ENCODE results near the gene SLCO1A2. TPM values are rescaled to one million over a fixed set of nuclear protein-coding genes. Genes with fewer than 3 reads are reported as not detected.

Gene SLCO1A2
- total and polyA plus RNA-seq, 2 of the 4 experiments (the other 2 are of a cell fraction): not detected

GRCh38 chr12:21350975-21351374, 16.3 kb upstream of the SLCO1A2 start:
- Histone ChIP-seq H3K4me1 (ENCODE audit: control insufficient read depth, insufficient read depth, low read length) (no peaks in the 10 kb centered on the region), H3K9me1 (ENCODE audit: insufficient read depth, low read length) (no peaks in the 10 kb centered on the region), H3K9me3 (ENCODE audit: control insufficient read depth, insufficient read depth, low read length) (peaks cover 1% of the 10 kb centered on the region; the same call in 1 of the 2 replicates), H3K4me3 (ENCODE audit: insufficient read depth, low read depth, low read length) (no peak overlapping the region), H3K9ac (ENCODE audit: low read depth, low read length) (no peak overlapping the region), H3K4me2 (ENCODE audit: low read depth, low read length) (no peak overlapping the region), H3K18ac (ENCODE audit: low read depth, low read length) (no peak overlapping the region), H3K79me1 (ENCODE audit: low read depth in 1 of 2, low read length in 2 of 2) (no peaks in the 10 kb centered on the region), H4K8ac (ENCODE audit: low read depth in 2 of 2, low read length in 2 of 2) (no peak overlapping the region), H4K91ac (ENCODE audit: insufficient read depth, low read depth, low read length) (no peak overlapping the region), H4K5ac (ENCODE audit: low read depth, low read length) (no peak overlapping the region), H3K14ac (replicated peaks; ENCODE audit: low read depth, low read length) (no peak overlapping the region), H3K4ac (ENCODE audit: low read depth, low read length) (no peak overlapping the region), H3K56ac (ENCODE audit: extremely low read depth, insufficient read depth, low read length) (no peak overlapping the region), H2AK9ac (replicated peaks; ENCODE audit: low read depth, low read length, poor library complexity) (no peak overlapping the region), H3K27me3 (ENCODE audit: control insufficient read depth, insufficient read depth, low read length) (no peaks in the 10 kb centered on the region), H2BK5ac (ENCODE audit: low read depth, low read length, poor library complexity, severe bottlenecking) (no peak overlapping the region), H2AK5ac (ENCODE audit: low read depth, low read length) (no peak overlapping the region), H2BK120ac (ENCODE audit: low read depth, low read length) (no peak overlapping the region), H2AFZ (replicated peaks; ENCODE audit: low read length, poor library complexity) (no peak overlapping the region), H2BK20ac (ENCODE audit: low read depth, low read length) (no peak overlapping the region), H2BK15ac (ENCODE audit: low read depth, low read length) (no peak overlapping the region), H3K36me3 (ENCODE audit: control insufficient read depth, insufficient read depth, low read length) (no peaks in the 10 kb centered on the region), H3K23ac (ENCODE audit: low read depth, low read length) (no peak overlapping the region), H3K27ac (ENCODE audit: insufficient read depth, low read length) (no peak overlapping the region), H4K20me1 (ENCODE audit: insufficient read depth, low read length) (no peaks in the 10 kb centered on the region)
- ATAC-seq (ENCODE audit: low read depth) (no peak), DNase-seq (no peak)
- POLR2A ChIA-PET (ENCODE audit: unreplicated experiment): no interaction called here
- intact Hi-C loops (cut with micrococcal nuclease): no loop called here
- no TSS peak for BruUV-seq (replicated peaks)
- TF ChIP-seq RFX5 (IDR thresholded peaks at IDR 0.05; ENCODE audit: low read depth, low read length) (no peak), FOS (IDR thresholded peaks at IDR 0.05; ENCODE audit: low read depth, low read length) (no peak), RAD21 (IDR thresholded peaks at IDR 0.05; ENCODE audit: low read length) (no peak), NFE2L2 (IDR thresholded peaks at IDR 0.05; ENCODE audit: low read depth, low read length) (no peak), BHLHE40 (IDR thresholded peaks at IDR 0.05; ENCODE audit: low read depth, low read length) (no peak), SMC3 (IDR thresholded peaks at IDR 0.05; ENCODE audit: low read depth, low read length) (no peak), CEBPB (IDR thresholded peaks at IDR 0.05; ENCODE audit: low read depth, low read length) (no peak)
- 50% methylated on average over 1 of the region's 1 CpG; no CpG with 5 or more reads in 1 of the 2 experiments for WGBS, 2 experiments (ENCODE audit: extremely low coverage in 2 of 2, insufficient read length in 1 of 2)
- dilution Hi-C loops (cut with HindIII; ENCODE audit: low sequenced_read_pairs, unreplicated experiment): no loop called here
- CTCF ChIA-PET: no interaction called here
- in situ Hi-C loops (cut with MboI; ENCODE audit: low sequenced_read_pairs): no loop called here
